ENCODE data around the gene MAOB.
"Not testable (repeated sequence)": the region's sequence is repeated elsewhere in the genome, so short reads cannot be mapped to it uniquely, and the experiment has no call there.

MAOB gene

DNA sequence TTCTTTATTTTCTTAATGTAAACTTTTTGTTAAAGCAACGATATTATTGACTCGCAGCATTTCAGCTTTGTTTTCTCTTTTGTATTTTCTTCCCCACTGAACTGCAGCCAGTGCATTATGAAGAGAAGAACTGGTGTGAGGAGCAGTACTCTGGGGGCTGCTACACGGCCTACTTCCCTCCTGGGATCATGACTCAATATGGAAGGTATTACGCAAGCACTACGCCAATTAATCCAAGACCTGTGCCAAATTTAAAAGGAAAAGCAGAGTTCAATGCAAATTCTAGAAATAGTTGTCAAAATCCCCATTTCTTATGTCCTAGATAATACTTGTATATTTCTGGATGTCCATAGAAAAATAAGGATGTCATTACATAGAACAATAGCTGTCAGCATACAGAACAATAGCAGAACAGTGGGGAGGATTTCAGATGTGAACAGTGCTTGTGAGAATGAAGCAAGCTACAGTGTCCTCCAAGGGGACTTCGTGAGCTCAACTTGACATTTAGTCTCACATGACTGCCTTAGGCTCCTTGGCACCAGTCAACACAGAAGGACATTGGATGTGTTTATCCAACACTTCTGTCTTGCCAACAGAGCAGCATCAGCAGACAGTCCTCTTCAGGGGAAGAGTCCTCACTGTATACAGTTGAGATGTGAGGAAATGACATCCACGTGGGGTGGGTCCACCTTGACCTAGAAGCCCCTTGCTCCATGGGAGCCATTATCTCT lies 140.2 kb downstream of the MAOB start:
- TF ChIP-seq FOXP2 (optimal IDR thresholded peaks at IDR 0.05; ENCODE audit: control extremely low read depth, extremely low read length, insufficient read depth) (no peak), POLR2AphosphoS5 (IDR thresholded peaks at IDR 0.05; ENCODE audit: borderline replicate concordance, low read depth, low read length) (no peak), EZH2 (IDR thresholded peaks at IDR 0.05) (no peak)
- Histone ChIP-seq H3K9me3 (ENCODE audit: low read depth, low read length) (no peaks in the 10 kb centered on the region), H3K9ac (ENCODE audit: insufficient read length) (no peak overlapping the region), H3K27ac (no peak overlapping the region), H3K4me3 (no peak overlapping the region), H3K36me3 (ENCODE audit: insufficient read depth, low read length) (no peaks in the 10 kb centered on the region)
- DNase-seq (ENCODE audit: low read depth, low spot score), result no peak

DNA sequence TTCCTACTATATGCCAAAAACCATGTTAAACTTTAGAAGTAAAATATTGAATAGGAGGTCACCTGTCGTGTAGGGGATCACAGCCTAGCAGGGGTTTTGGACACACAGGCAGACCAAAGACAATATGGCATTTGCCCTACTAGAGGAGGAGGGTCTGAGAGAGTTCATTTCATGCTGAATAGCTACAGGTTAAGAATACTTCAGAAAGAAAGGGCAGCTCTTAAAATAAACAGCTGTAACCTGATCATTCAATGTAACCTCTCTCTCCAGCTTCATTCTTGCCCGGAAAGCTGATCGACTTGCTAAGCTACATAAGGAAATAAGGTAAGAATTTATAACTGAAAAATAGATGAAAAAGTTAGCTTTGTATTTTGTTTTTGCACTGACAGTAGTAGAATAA lies 146.3 kb downstream of the MAOB start:
- no peaks in the 10 kb centered on the region for H3K9me3 ChIP-seq (ENCODE audit: low read depth, low read length)
- no peak for TF ChIP-seq POLR2AphosphoS5 (IDR thresholded peaks at IDR 0.05; ENCODE audit: borderline replicate concordance, low read depth, low read length)
- DNase-seq (ENCODE audit: low read depth, low spot score), result no peak
- H3K4me3 ChIP-seq, result no peak overlapping the region
- no peak overlapping the region for H3K9ac ChIP-seq (ENCODE audit: insufficient read length)
- no peak overlapping the region for H3K27ac ChIP-seq
- H3K36me3 ChIP-seq (ENCODE audit: insufficient read depth, low read length), result no peaks in the 10 kb centered on the region

DNA sequence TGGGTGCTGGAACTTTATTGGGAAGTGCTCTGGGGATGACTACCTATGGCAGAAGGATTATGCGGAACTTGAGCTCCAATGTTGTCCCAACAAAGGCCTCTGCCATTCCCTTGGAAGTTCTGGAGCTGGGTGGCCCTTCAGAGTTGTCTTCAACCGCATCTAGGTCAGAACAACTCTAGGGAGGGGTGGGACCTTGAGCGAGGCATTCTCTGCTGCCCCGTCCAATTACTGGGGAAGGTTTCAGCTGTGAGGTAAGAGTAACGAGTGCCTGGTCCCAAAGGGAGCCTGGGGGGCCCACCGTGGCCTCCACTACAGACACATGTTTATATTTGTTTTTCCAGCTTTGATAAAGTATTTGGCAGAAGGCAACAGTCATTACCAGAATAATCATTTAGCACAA lies 146.7 kb downstream of the MAOB start:
- no peak for DNase-seq (ENCODE audit: low read depth, low spot score)
- no peaks in the 10 kb centered on the region for H3K9me3 ChIP-seq (ENCODE audit: low read depth, low read length)
- H3K36me3 ChIP-seq (ENCODE audit: insufficient read depth, low read length), result no peaks in the 10 kb centered on the region
- no peak overlapping the region for H3K9ac ChIP-seq (ENCODE audit: insufficient read length)
- no peak for TF ChIP-seq FOXP2 (optimal IDR thresholded peaks at IDR 0.05; ENCODE audit: control extremely low read depth, extremely low read length, insufficient read depth)
- TF ChIP-seq EZH2 (IDR thresholded peaks at IDR 0.05), result no peak
- TF ChIP-seq POLR2AphosphoS5 (IDR thresholded peaks at IDR 0.05; ENCODE audit: borderline replicate concordance, low read depth, low read length), result no peak
- H3K4me3 ChIP-seq, result no peak overlapping the region
- H3K27ac ChIP-seq, result no peak overlapping the region

DNA sequence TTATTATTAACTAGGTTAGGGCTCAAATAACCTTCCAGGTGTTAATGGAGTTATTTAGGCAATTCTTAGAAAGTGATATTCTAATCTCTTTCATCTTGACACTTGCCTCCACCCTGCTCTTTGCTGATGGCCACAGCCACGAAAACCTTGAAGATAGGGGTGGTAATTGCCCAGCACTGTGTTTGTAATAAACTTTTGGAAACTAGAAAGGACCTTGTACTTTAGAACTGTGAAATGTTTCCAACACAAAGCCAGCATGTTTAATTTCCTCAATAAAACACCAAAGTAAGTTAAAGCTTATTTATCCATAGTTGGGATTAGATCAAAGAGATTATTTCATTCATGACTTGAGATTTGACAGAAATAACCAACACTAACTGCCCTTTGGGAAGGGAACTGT lies 147.8 kb downstream of the MAOB start:
- H3K9me3 ChIP-seq (ENCODE audit: low read depth, low read length), result no peaks in the 10 kb centered on the region
- no peak for DNase-seq (ENCODE audit: low read depth, low spot score)
- no peak overlapping the region for H3K4me3 ChIP-seq
- H3K9ac ChIP-seq (ENCODE audit: insufficient read length), result no peak overlapping the region
- TF ChIP-seq EZH2 (IDR thresholded peaks at IDR 0.05) (no peak), POLR2AphosphoS5 (IDR thresholded peaks at IDR 0.05; ENCODE audit: borderline replicate concordance, low read depth, low read length) (no peak), FOXP2 (optimal IDR thresholded peaks at IDR 0.05; ENCODE audit: control extremely low read depth, extremely low read length, insufficient read depth) (no peak)
- no peak overlapping the region for H3K27ac ChIP-seq
- H3K36me3 ChIP-seq (ENCODE audit: insufficient read depth, low read length), result no peaks in the 10 kb centered on the region

DNA sequence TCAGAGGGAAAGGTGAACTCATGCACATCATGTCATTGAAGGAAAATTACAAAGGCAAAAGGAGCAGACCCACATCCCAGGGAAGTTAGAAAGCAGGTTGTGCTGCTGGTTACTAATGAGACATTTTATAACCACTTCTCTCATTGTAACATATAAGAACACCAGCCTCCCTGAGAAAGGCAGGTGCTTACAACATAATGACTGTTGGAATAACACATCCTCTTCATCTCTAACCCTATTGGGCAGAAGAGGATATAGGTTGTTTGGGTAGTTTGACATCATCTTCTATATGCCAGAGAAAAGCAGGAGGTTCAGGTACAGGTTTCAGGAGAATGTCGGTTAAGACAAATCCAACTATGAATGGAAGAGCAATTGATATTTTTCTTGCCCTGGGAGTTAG lies 148.6 kb downstream of the MAOB start:
- TF ChIP-seq FOXP2 (optimal IDR thresholded peaks at IDR 0.05; ENCODE audit: control extremely low read depth, extremely low read length, insufficient read depth) (no peak), POLR2AphosphoS5 (IDR thresholded peaks at IDR 0.05; ENCODE audit: borderline replicate concordance, low read depth, low read length) (no peak), EZH2 (IDR thresholded peaks at IDR 0.05) (no peak)

DNA sequence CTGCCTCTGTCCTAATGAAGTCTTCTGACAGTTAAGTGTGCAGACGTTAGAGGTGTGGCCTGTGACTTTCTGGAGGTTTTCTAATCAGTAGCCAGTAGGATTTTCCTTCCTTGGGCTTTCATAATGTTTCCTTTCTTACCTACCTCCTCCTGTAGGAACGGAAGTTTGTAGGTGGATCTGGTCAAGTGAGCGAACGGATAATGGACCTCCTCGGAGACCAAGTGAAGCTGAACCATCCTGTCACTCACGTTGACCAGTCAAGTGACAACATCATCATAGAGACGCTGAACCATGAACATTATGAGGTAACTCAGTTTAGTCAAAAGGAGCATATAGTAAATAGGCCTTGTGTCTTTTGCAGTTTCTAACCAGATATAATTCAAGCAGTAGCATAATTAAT lies 151.2 kb downstream of the MAOB start:
- no peaks in the 10 kb centered on the region for H3K9me3 ChIP-seq (ENCODE audit: low read depth, low read length)
- H3K36me3 ChIP-seq (ENCODE audit: insufficient read depth, low read length), result no peaks in the 10 kb centered on the region
- no peak overlapping the region for H3K4me3 ChIP-seq
- TF ChIP-seq POLR2AphosphoS5 (IDR thresholded peaks at IDR 0.05; ENCODE audit: borderline replicate concordance, low read depth, low read length) (no peak), FOXP2 (optimal IDR thresholded peaks at IDR 0.05; ENCODE audit: control extremely low read depth, extremely low read length, insufficient read depth) (no peak), EZH2 (IDR thresholded peaks at IDR 0.05) (no peak)
- H3K9ac ChIP-seq (ENCODE audit: insufficient read length), result no peak overlapping the region
- no peak overlapping the region for H3K27ac ChIP-seq
- no peak for DNase-seq (ENCODE audit: low read depth, low spot score)

More for the DNA sequence above, 148.6 kb downstream of the MAOB start:
- no peak overlapping the region for H3K4me3 ChIP-seq
- no peak overlapping the region for H3K27ac ChIP-seq
- H3K36me3 ChIP-seq (ENCODE audit: insufficient read depth, low read length), result no peaks in the 10 kb centered on the region
- no peak for DNase-seq (ENCODE audit: low read depth, low spot score)
- H3K9me3 ChIP-seq (ENCODE audit: low read depth, low read length), result no peaks in the 10 kb centered on the region
- H3K9ac ChIP-seq (ENCODE audit: insufficient read length), result no peak overlapping the region

DNA sequence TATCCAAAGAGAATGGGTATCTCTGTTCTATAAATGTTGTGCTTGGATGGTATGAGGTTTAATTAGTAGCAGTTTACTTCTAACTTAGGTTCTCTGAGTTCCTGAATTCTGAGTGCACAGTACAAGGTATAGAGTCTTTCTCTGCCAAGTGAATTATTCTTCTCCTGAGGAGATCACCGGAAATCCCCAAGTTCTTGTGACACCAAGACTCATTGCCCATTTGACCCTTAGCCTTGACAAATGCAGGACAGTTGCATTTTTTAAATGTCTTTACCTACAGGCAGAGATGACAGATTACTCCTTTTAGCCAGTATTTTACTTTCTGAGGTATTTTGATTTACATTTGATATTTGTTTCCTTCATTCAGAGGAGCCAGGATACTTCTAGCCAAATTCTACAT lies 153.3 kb downstream of the MAOB start:
- no peak overlapping the region for H3K9ac ChIP-seq (ENCODE audit: insufficient read length)
- no peak for DNase-seq (ENCODE audit: low read depth, low spot score)
- H3K4me3 ChIP-seq, result no peak overlapping the region
- no peaks in the 10 kb centered on the region for H3K9me3 ChIP-seq (ENCODE audit: low read depth, low read length)
- no peaks in the 10 kb centered on the region for H3K36me3 ChIP-seq (ENCODE audit: insufficient read depth, low read length)
- no peak for TF ChIP-seq POLR2AphosphoS5 (IDR thresholded peaks at IDR 0.05; ENCODE audit: borderline replicate concordance, low read depth, low read length)
- TF ChIP-seq EZH2 (IDR thresholded peaks at IDR 0.05), result no peak
- TF ChIP-seq FOXP2 (optimal IDR thresholded peaks at IDR 0.05; ENCODE audit: control extremely low read depth, extremely low read length, insufficient read depth), result no peak
- H3K27ac ChIP-seq, result no peak overlapping the region

DNA sequence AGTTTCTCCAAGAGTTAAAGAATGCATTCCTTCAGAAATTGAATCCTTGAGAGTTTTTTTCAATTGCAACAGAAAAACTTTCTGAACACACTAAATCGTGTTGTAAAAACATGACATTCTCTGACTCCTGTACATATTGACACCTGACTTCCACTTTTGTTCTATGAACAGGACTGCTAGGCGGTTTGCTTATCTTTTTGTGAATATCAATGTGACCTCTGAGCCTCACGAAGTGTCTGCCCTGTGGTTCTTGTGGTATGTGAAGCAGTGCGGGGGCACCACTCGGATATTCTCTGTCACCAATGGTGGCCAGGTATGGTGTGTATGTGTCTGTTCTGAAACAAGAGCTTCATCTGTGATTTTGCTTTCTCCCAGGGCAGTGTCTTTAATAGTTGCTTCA lies 154.2 kb downstream of the MAOB start:
- no peak overlapping the region for H3K9ac ChIP-seq (ENCODE audit: insufficient read length)
- no peak for DNase-seq (ENCODE audit: low read depth, low spot score)
- H3K4me3 ChIP-seq, result no peak overlapping the region
- H3K27ac ChIP-seq, result no peak overlapping the region
- no peak for TF ChIP-seq POLR2AphosphoS5 (IDR thresholded peaks at IDR 0.05; ENCODE audit: borderline replicate concordance, low read depth, low read length)
- no peak for TF ChIP-seq FOXP2 (optimal IDR thresholded peaks at IDR 0.05; ENCODE audit: control extremely low read depth, extremely low read length, insufficient read depth)
- TF ChIP-seq EZH2 (IDR thresholded peaks at IDR 0.05), result no peak
- H3K36me3 ChIP-seq (ENCODE audit: insufficient read depth, low read length), result no peaks in the 10 kb centered on the region
- no peaks in the 10 kb centered on the region for H3K9me3 ChIP-seq (ENCODE audit: low read depth, low read length)

DNA sequence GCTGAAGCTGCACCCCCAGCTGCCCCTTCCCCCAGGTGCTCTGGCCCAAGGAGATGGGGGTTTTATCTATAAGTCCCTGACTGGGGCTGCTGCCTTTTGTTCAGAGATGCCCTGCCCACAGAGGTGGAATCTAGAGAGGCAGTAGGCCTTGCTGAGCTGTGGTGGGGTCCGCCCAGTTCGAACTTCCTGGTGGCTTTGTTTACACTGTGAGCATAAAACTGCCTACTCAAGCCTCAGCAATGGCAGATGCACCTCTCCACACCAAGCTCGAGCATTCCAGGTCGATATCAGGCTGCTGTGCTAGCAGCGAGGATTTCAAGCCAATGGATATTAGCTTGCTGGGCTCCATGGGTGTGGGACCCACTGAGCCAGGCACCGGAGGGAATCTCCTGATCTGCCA lies 155.0 kb downstream of the MAOB start:
- H3K9me3 ChIP-seq (ENCODE audit: low read depth, low read length); H3K4me3 ChIP-seq; DNase-seq (ENCODE audit: low read depth, low spot score); H3K27ac ChIP-seq; H3K36me3 ChIP-seq (ENCODE audit: insufficient read depth, low read length); H3K9ac ChIP-seq (ENCODE audit: insufficient read length): not testable (repeated sequence)

DNA sequence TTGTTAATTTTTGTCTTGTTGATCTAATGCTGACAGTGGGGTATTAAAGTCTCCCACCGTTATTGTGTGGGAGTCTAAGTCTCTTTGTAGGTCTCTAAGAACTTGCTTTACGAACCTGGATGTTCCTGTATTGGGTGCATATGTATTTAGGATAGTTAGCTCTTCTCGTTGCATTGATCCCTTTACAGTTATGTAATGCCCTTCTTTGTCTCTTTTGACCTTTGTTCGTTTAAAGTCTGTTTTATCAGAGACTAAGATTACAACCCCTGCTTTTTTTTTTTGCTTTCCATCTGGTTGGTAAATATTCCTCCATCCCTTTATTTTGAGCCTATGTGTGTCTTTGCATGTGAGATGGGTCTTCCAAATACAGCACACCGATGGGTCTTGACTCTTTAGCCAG lies 157.0 kb downstream of the MAOB start:
- not testable (repeated sequence) for H3K27ac ChIP-seq; DNase-seq (ENCODE audit: low read depth, low spot score); H3K9ac ChIP-seq (ENCODE audit: insufficient read length); H3K9me3 ChIP-seq (ENCODE audit: low read depth, low read length); H3K4me3 ChIP-seq; H3K36me3 ChIP-seq (ENCODE audit: insufficient read depth, low read length)
